WTC11 (cell line): ENCODE results near the gene S100P.

Experiments used
- GABPB1 ChIP-seq: sonication (generic); formaldehyde crosslinking; IDR thresholded peaks from 2 replicates; pipeline ENCODE4 v1.8.1; 2023; ENCODE audit warnings: mild to moderate bottlenecking, missing genetic modification reagents
- ZBTB21 ChIP-seq: sonication (generic); formaldehyde crosslinking; IDR thresholded peaks from 2 replicates; pipeline ENCODE4 v1.8.1; 2023; ENCODE audit warnings: mild to moderate bottlenecking, missing genetic modification reagents, borderline replicate concordance
- ZNF138 ChIP-seq: sonication (generic); formaldehyde crosslinking; conservative IDR thresholded peaks from 2 replicates; pipeline ENCODE4 v1.8.1; 2022; ENCODE audit warnings: mild to moderate bottlenecking, moderate library complexity, missing genetic modification reagents
- ZNF423 ChIP-seq: fragments of 250-450 bp; sonication (Bioruptor Pico); IDR thresholded peaks from 2 replicates; pipeline ENCODE4 v2.1.2; 2022; ENCODE audit warnings: mild to moderate bottlenecking, moderate library complexity
- TF ChIP-seq, protein P1 (sequence below): fragments of 200-600 bp; IDR thresholded peaks from 2 replicates; pipeline ENCODE4 v1.8.0; 2022; ENCODE audit warnings: antibody characterized with exemption
- TF ChIP-seq, protein P2 (sequence below): sonication (generic); formaldehyde crosslinking; IDR thresholded peaks from 2 replicates; pipeline ENCODE4 v1.8.1; 2023; ENCODE audit warnings: mild to moderate bottlenecking, missing genetic modification reagents, moderate library complexity

DNA sequence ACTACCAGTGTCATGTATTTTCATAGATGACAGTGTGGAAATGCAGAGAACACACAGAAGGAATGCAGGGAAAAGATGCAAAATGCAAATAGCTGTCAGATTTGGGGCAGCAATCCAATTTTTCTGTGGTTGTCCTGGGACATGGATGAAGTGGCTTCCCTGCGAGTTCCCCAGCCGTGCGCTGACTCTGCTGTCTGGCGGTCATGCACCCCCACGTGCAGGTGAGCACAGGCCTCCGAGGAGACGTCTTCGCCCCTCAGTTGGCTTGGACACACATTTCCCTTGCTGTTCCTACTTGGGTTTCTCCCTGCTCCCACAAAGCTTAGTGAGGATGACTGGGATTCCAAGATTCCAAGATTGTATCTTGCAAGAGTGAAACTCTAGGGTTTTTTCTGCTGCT is 46.7 kb downstream of the S100P start:
- TF ChIP-seq, protein P1, sequence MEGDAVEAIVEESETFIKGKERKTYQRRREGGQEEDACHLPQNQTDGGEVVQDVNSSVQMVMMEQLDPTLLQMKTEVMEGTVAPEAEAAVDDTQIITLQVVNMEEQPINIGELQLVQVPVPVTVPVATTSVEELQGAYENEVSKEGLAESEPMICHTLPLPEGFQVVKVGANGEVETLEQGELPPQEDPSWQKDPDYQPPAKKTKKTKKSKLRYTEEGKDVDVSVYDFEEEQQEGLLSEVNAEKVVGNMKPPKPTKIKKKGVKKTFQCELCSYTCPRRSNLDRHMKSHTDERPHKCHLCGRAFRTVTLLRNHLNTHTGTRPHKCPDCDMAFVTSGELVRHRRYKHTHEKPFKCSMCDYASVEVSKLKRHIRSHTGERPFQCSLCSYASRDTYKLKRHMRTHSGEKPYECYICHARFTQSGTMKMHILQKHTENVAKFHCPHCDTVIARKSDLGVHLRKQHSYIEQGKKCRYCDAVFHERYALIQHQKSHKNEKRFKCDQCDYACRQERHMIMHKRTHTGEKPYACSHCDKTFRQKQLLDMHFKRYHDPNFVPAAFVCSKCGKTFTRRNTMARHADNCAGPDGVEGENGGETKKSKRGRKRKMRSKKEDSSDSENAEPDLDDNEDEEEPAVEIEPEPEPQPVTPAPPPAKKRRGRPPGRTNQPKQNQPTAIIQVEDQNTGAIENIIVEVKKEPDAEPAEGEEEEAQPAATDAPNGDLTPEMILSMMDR: no peak
- no peak for TF ChIP-seq GABPB1 (CRISPR knock-in tag)
- no peak for TF ChIP-seq ZNF423 (CRISPR knock-in tag)
- TF ChIP-seq, protein P2, sequence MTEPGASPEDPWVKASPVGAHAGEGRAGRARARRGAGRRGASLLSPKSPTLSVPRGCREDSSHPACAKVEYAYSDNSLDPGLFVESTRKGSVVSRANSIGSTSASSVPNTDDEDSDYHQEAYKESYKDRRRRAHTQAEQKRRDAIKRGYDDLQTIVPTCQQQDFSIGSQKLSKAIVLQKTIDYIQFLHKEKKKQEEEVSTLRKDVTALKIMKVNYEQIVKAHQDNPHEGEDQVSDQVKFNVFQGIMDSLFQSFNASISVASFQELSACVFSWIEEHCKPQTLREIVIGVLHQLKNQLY (CRISPR knock-in tag): no peak
- TF ChIP-seq ZNF138 (CRISPR knock-in tag): no peak
- no peak for TF ChIP-seq ZBTB21 (CRISPR knock-in tag)
